ENCODE results near the gene HTRA2.

The HTRA2 gene

DNA sequence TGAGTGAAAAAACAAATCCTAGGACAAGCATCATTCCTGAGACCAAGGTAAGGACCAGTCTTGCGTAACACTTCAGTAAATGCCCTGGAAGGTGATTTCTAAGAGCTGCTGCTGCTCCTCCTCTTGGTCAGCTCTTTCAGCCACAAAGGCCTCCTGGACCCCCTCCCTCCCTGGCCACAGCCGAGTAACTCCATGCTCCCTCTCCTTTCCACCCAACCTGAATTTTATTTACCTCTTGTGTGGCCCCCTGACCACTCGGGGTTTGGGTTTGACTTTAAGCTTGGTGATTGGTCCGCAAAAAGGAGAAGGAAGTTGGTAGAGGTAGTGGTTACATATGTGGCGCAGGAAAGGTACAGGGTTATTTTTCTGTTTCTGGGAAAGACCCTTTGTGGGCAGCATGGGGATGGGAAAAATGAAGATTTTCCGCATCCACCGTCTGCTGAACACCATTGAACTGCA, 9.2 kb downstream of the HTRA2 start:
- DNase-seq (ENCODE audit: low read depth in 1 of 2, low spot score in 1 of 2) = no peak

DNA sequence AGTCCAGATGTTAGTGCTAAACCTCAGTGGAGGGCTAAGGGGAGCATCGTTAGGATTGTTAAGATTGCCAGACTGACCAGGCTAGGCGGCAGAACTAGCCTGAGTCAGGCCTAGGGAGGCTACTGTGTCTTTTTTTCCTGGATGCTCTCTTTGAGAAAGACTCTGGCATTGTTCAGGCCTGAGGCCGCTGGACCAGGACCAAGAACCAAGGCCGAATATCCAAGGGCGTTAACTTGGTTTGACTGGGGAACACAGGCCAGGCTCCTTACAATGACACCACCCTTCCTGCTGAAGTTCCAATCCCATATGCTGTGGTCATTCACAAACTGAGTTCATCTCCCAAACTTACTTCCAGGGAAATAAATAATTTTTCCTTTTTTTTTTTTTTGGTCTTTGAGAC, 10.6 kb downstream of the HTRA2 start:
- DNase-seq (ENCODE audit: low read depth in 1 of 2, low spot score in 1 of 2) = no peak

DNA sequence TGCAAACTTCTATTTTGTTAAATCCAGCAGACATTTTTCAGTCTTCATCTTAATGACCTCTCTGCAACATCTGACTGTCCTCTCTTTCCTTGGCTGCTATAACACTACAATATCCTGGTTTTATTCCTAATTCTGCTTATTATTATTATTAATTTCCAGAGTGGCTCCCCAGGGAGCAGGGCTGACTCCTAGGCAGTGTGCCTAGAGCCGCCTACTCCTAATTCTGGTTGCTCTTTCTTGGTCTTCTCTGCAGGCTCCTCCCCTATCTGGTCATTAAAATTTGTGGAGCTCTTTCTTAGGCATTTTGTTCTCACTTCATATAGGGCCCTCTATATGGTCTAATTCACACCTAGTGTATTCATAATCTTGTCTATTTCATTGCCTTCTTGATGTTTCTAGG, 13.2 kb downstream of the HTRA2 start:
- no peak for DNase-seq (ENCODE audit: low read depth in 1 of 2, low spot score in 1 of 2)

GRCh38 chr2:74544634-74545033, 14.9 kb downstream of the HTRA2 start:
- no peak for DNase-seq (ENCODE audit: low read depth in 1 of 2, low spot score in 1 of 2)

DNA sequence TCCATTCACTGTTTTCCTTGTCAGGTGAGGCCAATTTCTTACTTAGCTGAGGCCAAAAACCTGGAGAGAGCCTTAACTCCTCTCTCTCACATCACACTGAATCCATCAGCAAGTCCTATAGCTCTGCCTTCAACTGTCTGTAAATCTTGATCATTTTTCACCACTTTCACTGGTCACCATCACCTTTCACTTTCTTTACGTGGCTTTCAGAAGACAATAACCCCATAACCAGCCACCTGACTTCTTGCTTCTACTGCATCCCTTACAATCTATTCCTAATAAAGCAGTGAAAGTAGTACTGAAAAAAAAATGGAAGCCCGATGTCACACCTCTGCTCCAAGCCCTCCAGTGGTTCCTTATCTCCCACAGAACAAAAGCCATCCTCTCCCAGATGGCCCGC, 16.3 kb downstream of the HTRA2 start:
- no peak for DNase-seq (ENCODE audit: low read depth in 1 of 2, low spot score in 1 of 2)

- no peak for DNase-seq (ENCODE audit: low read depth in 1 of 2, low spot score in 1 of 2)
Measured at GRCh38 chr2:74548285-74548899, 18.7 kb downstream of the HTRA2 start.

DNA sequence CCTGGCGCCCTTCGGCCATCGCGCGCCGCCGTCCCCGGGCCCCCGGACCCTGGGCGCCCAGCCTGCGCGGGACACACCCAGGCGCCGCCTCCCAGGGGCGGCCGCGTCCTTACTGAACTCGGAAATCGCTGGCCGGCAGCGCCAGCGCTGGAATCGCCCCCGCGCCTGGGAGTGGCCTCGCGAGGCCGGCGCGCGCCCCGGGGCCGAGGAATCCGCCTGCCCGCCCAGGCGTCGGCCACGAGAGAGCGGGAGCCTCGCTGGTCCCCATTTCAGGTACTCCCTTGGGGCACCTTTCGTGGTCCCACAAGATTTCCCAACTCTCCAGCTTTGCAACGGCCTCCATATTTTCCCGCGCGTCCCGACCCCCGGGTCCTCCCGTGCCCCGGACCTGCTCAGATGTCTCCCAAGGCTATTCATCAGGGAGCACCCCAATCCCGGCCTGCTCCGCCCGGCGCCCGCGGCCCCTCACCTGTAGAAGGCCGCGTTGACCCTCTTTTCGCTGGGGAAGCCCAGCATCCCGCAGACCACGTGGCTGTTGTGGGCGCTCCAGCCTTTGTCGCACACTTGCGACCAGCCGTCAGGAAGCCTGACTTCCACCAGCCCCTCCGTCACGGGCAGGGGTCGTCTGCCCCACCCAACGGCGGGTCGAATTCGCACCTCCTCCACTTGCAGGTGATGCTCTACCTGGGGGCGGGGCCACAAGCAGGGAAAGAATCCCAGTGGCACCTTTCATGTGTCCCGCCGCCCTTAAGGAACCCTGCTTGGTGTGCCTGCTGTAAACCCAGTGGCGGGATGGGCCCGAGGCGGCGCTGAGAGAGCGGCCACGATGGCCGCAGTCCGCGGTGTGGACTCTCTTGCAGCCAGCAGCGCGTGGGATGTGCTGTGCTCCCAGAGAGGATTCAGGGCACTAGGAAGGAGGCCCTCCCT, 19.4 kb downstream of the HTRA2 start:
- no peak for DNase-seq (ENCODE audit: low read depth in 1 of 2, low spot score in 1 of 2)

GRCh38 chr2:74550231-74550630, 20.5 kb downstream of the HTRA2 start:
- DNase-seq (ENCODE audit: low read depth in 1 of 2, low spot score in 1 of 2) = no peak

DNA sequence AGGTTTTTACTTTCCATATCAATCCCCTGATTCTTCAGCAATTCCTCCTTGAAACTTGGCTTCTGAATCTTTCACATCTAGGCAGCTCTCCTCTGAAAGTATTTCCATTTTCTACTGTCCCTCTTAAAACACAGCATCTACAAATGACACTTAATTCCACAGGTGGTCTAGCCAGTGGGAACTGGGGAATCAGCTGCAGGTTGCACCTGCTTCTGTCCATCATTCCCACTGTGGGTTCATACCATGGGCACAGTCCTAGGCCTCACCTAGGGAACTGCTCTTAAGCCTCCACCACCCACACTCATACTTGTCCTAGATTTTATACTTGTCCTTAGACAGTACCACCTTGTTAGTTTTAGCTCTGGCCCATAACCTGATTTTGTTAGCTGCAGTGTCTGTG, 21.8 kb downstream of the HTRA2 start:
- no peak for DNase-seq (ENCODE audit: low read depth in 1 of 2, low spot score in 1 of 2)

DNA sequence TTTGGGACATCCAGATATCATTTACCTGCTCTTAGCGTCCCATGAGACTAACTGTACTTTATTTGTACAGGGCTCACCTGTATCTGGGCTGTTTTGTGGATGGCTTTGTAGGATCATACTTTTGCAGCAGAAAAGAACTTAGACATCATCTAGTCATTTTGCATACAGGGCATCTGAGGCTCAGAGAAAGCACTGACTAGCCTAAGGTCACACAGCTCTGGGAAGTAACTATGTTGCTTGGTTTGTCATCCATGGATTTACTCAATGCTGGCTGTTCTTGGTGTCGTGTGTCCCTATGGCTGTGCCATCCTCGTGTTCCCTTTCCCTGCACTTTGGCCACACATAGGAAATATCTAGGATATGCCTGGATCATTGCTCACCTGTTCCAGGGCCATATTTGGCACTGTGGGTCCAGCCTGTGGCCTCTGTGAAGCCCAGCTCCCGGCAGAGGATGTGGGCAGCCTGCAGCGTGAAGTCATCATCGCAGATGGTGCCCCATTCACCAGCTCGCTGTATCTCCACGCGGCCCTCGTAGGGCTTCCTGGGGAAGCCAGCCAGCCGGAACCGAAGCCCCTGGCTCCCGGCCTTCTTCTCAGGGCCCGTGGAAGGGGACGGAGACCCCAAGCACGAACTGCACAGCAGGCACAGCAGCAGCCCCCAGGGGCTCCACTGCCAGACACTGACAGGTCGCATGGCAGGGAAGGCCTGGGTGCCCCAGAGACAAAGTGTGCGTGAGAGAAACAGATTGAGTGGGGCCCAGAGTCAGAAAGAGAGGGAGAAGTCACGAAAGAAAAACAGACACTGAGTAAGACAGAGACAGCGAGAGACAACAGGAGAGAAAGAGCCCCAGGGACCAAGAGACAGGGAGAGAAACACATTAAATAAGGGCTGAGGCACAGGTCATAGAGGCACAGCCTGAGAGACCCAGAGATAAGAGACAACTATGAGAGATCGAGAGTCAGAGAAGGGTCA, 22.5 kb downstream of the HTRA2 start:
- DNase-seq (ENCODE audit: low read depth in 1 of 2, low spot score in 1 of 2) = no peak

DNA sequence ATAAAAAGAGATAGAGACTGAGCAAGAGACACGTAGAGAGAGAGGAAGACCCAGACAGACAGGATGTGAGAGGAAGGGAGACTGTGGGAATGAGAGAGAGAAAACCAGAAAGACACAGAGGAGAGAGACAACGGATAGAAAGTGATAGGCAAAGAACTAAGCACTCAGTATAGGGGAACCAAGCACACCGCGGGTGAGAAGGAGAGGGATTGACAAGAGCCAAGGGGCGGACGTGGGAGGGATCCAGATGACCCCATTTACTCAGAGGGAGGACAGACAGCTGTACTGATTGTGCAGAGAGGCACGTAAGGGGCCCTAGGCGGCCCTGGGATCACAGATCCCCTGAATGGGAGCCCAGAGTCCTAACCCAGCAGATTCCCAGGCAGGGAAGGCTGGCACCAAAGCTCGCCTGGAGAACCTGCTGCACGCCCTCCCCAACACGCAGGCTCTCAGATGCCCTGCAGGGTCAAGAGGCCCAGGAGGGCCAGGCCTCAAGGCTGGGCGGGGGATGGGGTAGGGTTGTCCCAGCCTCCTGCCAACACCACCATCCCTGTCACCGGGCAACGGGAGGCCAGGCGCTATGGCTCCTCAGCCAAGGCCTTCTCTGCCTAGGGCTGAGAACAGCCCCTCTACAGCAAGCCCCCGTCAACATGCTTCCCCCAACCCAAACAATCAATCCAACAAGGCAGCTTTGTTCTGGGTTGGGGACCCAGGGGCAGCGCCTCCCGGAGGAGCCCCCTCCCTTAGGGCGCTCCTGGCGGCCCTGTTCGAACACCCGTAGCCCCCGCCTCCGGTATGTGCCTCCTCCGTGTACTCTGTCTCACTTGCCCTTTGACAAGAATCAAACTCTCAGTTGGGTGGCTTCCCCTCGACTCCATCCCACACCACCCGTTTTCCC, 23.4 kb downstream of the HTRA2 start:
- DNase-seq (ENCODE audit: low read depth in 1 of 2, low spot score in 1 of 2) = no peak

GRCh38 chr2:74553892-74554819, 24.4 kb downstream of the HTRA2 start, which contains the start of the genes DOK1 and LOXL3:
Gene DOK1 (plus strand): TSS chr2:74554720. CDS start chr2:74554755, 35 bp downstream.
Gene LOXL3 (minus strand): TSS chr2:74553942. CDS start chr2:74552634, 1,308 bp downstream.
- peak; percentile 67 to 69 for DNase-seq (ENCODE audit: low read depth in 1 of 2, low spot score in 1 of 2)

- peak; percentile 22 to 26 for DNase-seq (ENCODE audit: low read depth in 1 of 2, low spot score in 1 of 2)
Measured at GRCh38 chr2:74554820-74555531, 25.2 kb downstream of the HTRA2 start.

DNA sequence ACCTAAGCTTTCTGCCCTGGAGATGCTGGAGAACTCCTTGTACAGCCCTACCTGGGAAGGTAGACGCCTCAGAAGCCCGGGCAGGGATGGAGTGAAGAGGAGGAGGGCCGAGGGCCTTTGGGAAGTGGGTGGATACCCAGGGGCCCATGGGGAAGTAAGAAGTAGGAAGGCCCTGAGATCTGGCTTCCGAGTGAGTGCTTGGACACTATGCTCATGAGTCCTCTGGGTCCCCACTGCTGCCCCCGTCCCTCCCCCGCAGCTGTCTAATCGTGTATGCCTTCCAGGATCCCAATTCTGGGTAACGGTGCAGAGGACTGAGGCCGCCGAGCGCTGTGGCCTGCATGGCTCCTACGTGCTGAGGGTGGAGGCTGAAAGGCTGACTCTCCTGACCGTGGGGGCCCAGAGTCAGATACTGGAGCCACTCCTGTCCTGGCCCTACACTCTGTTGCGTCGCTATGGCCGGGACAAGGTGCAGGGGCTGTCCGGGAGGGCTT, 25.9 kb downstream of the HTRA2 start:
- DNase-seq (ENCODE audit: low read depth in 1 of 2, low spot score in 1 of 2) = no peak

GRCh38 chr2:74556159-74556558, 26.4 kb downstream of the HTRA2 start:
- no peak for DNase-seq (ENCODE audit: low read depth in 1 of 2, low spot score in 1 of 2)

- DNase-seq (ENCODE audit: low read depth in 1 of 2, low spot score in 1 of 2) = no peak
Measured at GRCh38 chr2:74556831-74557370, 27.2 kb downstream of the HTRA2 start.

GRCh38 chr2:74558284-74559230, 28.8 kb downstream of the HTRA2 start:
- no peak for DNase-seq (ENCODE audit: low read depth in 1 of 2, low spot score in 1 of 2)

Data from activated T-helper 1 cell treated with anti-CD3 and anti-CD28 coated beads, Interleukin-2, amount 50 U/mL, for 16 hours (primary cell).